ENCODE data around the gene CCDC158.
"Not testable (repeated sequence)": the region's sequence is repeated elsewhere in the genome, so short reads cannot be mapped to it uniquely, and the experiment has no call there.

Gene CCDC158

GRCh38 chr4:76430519-76431388, 9.8 kb upstream of the CCDC158 start:
- DNase-seq (ENCODE audit: low read depth) = peak; percentile 34

GRCh38 chr4:76429636-76430035, 8.7 kb upstream of the CCDC158 start:
- DNase-seq (ENCODE audit: low read depth) = no peak

- DNase-seq (ENCODE audit: low read depth) = no peak
Observed at GRCh38 chr4:76426272-76426671, 5.3 kb upstream of the CCDC158 start.

GRCh38 chr4:76423159-76423558, 2.2 kb upstream of the CCDC158 start:
- not testable (repeated sequence) for DNase-seq (ENCODE audit: low read depth)

GRCh38 chr4:76420188-76420761, 666 bp downstream of the CCDC158 start:
- DNase-seq (ENCODE audit: low read depth) = no peak

- DNase-seq (ENCODE audit: low read depth) = no peak
Observed at GRCh38 chr4:76410636-76411035, 10.3 kb downstream of the CCDC158 start.

- DNase-seq (ENCODE audit: low read depth) = no peak
Observed at GRCh38 chr4:76407440-76408119, 13.4 kb downstream of the CCDC158 start.

- no peak for DNase-seq (ENCODE audit: low read depth)
Observed at GRCh38 chr4:76406081-76406480, 14.9 kb downstream of the CCDC158 start.

GRCh38 chr4:76401654-76402053, 19.3 kb downstream of the CCDC158 start:
- no peak for DNase-seq (ENCODE audit: low read depth)

GRCh38 chr4:76388160-76388908, 32.6 kb downstream of the CCDC158 start:
- no peak for DNase-seq (ENCODE audit: low read depth)

- no peak for DNase-seq (ENCODE audit: low read depth)
Observed at GRCh38 chr4:76386566-76387305, 34.2 kb downstream of the CCDC158 start.

- DNase-seq (ENCODE audit: low read depth) = no peak
Observed at GRCh38 chr4:76385974-76386373, 35.0 kb downstream of the CCDC158 start.

- no peak for DNase-seq (ENCODE audit: low read depth)
Observed at GRCh38 chr4:76384052-76384451, 36.9 kb downstream of the CCDC158 start.

GRCh38 chr4:76383001-76383400, 37.9 kb downstream of the CCDC158 start:
- DNase-seq (ENCODE audit: low read depth) = no peak

GRCh38 chr4:76381986-76382385, 39.0 kb downstream of the CCDC158 start:
- DNase-seq (ENCODE audit: low read depth) = no peak

- no peak for DNase-seq (ENCODE audit: low read depth)
Observed at GRCh38 chr4:76380561-76380960, 40.4 kb downstream of the CCDC158 start.

- DNase-seq (ENCODE audit: low read depth) = peak; percentile 9
Observed at GRCh38 chr4:76377911-76378310, 43.0 kb downstream of the CCDC158 start.

- no peak for DNase-seq (ENCODE audit: low read depth)
Observed at GRCh38 chr4:76377481-76377901, 43.5 kb downstream of the CCDC158 start.

- no peak for DNase-seq (ENCODE audit: low read depth)
Observed at GRCh38 chr4:76376534-76376933, 44.4 kb downstream of the CCDC158 start.

GRCh38 chr4:76375703-76376102, 45.2 kb downstream of the CCDC158 start:
- DNase-seq (ENCODE audit: low read depth) = no peak

- DNase-seq (ENCODE audit: low read depth) = no peak
Observed at GRCh38 chr4:76374798-76375197, 46.1 kb downstream of the CCDC158 start.
